Measurements from ENCODE around the gene ASGR2. TPM values are rescaled to one million over a fixed set of nuclear protein-coding genes. Genes with fewer than 3 reads are reported as not detected.
"Not testable (repeated sequence)": the region's sequence is repeated elsewhere in the genome, so short reads cannot be mapped to it uniquely, and the experiment has no call there.

The ASGR2 gene
- total and polyA plus RNA-seq, 12 donors: 0.14 to 1.4 (median 0.61) TPM; not detected in 4

DNA sequence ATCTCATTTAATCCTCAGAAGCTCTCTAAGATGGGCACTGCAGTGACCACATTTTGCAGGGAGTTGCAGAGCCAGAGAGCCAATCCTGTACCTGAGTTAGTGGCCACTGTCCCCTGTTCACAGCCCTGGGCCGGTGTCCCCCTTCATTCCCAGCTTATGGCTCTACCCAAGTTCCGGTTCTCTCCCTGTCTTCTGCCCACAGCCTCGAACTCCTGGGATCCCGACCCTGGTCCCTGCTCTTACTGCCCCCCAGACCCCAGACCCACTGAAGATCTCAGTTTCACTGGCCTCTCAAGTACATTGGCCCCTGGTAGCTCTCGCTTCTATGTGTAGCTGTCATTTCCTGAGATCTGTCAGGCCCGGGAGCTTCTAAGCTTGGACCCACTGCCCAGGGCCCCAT lies 12.2 kb downstream of the ASGR2 start:
- H3K4me1 ChIP-seq (replicated peaks in 1 of 2): no peaks in the 10 kb centered on the region
- H3K27ac ChIP-seq: no peak overlapping the region
- H3K9me3 ChIP-seq (replicated peaks in 1 of 3): no peaks in the 10 kb centered on the region
- DNase-seq: no peak
- WGBS, 4 donors: 66 to 80% (median 71%) methylated on average over 5 to 6 of the region's 6 CpGs
- no peak overlapping the region for H3K4me3 ChIP-seq
- H3K36me3 ChIP-seq (replicated peaks in 1 of 2): no peaks in the 10 kb centered on the region
- TF ChIP-seq, protein P1, sequence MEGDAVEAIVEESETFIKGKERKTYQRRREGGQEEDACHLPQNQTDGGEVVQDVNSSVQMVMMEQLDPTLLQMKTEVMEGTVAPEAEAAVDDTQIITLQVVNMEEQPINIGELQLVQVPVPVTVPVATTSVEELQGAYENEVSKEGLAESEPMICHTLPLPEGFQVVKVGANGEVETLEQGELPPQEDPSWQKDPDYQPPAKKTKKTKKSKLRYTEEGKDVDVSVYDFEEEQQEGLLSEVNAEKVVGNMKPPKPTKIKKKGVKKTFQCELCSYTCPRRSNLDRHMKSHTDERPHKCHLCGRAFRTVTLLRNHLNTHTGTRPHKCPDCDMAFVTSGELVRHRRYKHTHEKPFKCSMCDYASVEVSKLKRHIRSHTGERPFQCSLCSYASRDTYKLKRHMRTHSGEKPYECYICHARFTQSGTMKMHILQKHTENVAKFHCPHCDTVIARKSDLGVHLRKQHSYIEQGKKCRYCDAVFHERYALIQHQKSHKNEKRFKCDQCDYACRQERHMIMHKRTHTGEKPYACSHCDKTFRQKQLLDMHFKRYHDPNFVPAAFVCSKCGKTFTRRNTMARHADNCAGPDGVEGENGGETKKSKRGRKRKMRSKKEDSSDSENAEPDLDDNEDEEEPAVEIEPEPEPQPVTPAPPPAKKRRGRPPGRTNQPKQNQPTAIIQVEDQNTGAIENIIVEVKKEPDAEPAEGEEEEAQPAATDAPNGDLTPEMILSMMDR (IDR thresholded peaks at IDR 0.05): no peak
- no peak for TF ChIP-seq POLR2A (IDR thresholded peaks at IDR 0.05)
- H3K27me3 ChIP-seq: peaks cover 4% of the 10 kb centered on the region
- intact Hi-C loops (cut with DNase I): no loop called here

DNA sequence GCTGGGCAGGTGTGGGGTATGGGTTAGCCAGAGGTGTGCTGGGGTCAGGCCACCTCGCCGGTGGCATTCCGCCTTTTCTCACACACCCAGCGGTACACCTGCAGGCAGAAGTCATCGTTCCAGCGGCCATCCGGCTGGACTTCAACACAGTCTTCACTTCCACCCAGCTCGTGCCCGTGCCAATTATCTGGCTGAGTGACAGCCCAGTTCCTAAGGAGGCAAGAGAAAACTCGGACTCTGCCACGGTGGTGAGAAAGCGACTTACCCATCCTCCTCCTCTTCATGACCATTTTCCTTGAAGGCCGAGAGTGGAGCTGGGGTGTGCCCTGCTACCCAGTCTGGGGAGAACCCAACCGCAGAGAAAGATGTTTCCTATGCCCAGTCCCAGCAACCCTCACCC lies 13.1 kb downstream of the ASGR2 start:
- Histone ChIP-seq H3K36me3 (replicated peaks in 1 of 2) (no peaks in the 10 kb centered on the region), H3K4me1 (replicated peaks in 1 of 2) (no peaks in the 10 kb centered on the region), H3K27ac (no peak overlapping the region), H3K9me3 (replicated peaks in 1 of 3) (no peaks in the 10 kb centered on the region), H3K4me3 (no peak overlapping the region), H3K27me3 (peaks cover 4% of the 10 kb centered on the region)
- DNase-seq: no peak
- 77 to 91% (median 89%) methylated on average over 14 of the region's 14 CpGs for WGBS, 4 donors
- intact Hi-C loops (cut with DNase I): no loop called here
- TF ChIP-seq, protein P1 (IDR thresholded peaks at IDR 0.05): no peak
- no peak for TF ChIP-seq POLR2A (IDR thresholded peaks at IDR 0.05)

DNA sequence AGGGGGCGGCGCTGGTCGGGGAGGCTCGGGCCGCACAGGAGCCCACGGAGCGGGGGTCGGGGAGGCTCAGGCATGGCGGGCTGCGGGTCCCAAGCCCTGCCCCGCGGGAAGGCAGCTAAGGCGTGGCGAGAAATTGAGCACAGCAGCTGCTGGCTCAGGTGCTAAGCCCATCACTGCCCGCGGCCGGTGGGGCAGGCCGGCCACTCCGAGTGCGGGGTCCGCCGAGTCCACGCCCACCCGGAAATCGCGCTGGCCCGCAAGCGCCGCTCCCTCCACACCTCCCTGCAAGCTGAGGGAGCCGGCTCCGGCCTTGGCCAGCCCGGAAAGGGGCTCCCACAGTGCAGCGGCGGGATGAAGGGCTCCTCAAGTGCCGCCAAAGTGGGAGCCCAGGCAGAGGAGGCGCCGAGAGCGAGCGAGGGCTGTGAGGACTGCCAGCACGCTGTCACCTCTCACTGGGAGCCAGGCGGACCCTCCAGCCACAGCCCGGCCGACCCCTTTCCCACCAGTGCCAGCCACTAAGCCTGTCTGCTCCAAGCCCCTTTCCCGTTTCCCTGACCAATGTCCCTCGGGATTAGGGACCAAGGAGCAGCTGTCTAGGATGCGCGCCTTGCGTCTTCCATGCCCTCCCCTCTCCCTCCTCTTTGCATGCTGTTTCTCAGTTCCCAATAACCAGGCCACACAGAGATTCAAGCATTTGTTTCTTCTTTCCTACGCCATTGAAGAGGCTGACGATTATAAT lies 13.8 kb downstream of the ASGR2 start:
- H3K27ac ChIP-seq; H3K4me1 ChIP-seq (replicated peaks in 1 of 2); H3K36me3 ChIP-seq (replicated peaks in 1 of 2); H3K9me3 ChIP-seq (replicated peaks in 1 of 3); H3K4me3 ChIP-seq; intact Hi-C loops (cut with DNase I); DNase-seq; H3K27me3 ChIP-seq: not testable (repeated sequence)
- 91 to 93% (median 91%) methylated on average over 19 to 47 of the region's 50 CpGs for WGBS, 4 donors

DNA sequence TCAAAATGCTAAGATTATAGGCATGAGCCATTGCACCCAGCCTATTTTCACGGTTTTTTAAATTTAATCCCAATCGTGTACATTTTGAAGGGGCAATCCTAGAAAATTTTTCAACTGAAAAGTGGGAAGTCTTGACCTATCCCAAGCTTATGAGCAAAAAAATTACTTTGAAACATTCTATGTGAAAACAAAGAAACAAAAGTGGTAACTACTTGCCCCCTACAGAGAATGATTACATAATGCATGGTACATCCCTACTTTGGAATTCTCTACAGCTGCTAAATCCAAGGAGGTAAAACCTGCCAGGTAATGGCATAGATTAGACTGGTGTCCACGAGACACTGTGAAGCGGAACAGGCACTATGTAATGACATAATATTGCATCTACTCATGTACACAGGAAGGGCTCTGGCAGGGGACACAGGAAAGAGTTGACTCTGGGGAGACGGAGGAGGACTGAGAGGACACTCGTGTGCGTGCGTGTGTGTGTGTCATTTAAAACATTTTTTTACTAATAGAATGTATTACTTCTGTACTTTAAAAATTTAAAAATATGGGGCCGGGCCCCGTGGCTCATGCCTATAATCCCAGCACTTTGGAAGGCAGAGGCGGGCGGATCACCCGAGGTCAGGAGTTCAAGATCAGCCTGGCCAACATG lies 15.7 kb downstream of the ASGR2 start:
- Histone ChIP-seq H3K4me3 (no peak overlapping the region), H3K27me3 (no peaks in the 10 kb centered on the region), H3K9me3 (replicated peaks in 1 of 3) (no peaks in the 10 kb centered on the region), H3K36me3 (replicated peaks in 1 of 2) (no peaks in the 10 kb centered on the region), H3K4me1 (replicated peaks in 1 of 2) (no peaks in the 10 kb centered on the region), H3K27ac (no peak overlapping the region)
- WGBS, 4 donors: 74 to 81% (median 77%) methylated on average over 13 of the region's 13 CpGs
- intact Hi-C loops (cut with DNase I): no loop called here
- DNase-seq: no peak
- TF ChIP-seq, protein P1 (IDR thresholded peaks at IDR 0.05): no peak
- TF ChIP-seq POLR2A (IDR thresholded peaks at IDR 0.05): no peak

Measured in adrenal gland (tissue), 12 donors.